ENCODE measurements around the gene TULP4.
A peak's percentile ranks its signal among the peaks of the same experiment; 100 is the strongest.

The TULP4 gene

GRCh38 chr6:158397578-158397977, 85.3 kb downstream of the TULP4 start:
- no peak overlapping the region for H3K4me3 ChIP-seq (ENCODE audit: low read depth, low read length)
- no peaks in the 10 kb centered on the region for H3K9me3 ChIP-seq (ENCODE audit: control insufficient read depth, insufficient read depth, low read depth, low read length)
- no peaks in the 10 kb centered on the region; a peak in 1 of 3 replicates for H3K36me3 ChIP-seq (ENCODE audit: control insufficient read depth in 2 of 2, insufficient read depth in 1 of 2, low read length in 2 of 2)
- no peak overlapping the region for H3K27ac ChIP-seq (ENCODE audit: extremely low read depth, low read depth, low read length)
- ChIA-PET POLR2A (no interaction called here), CTCF (interaction anchor here (0.6 to 1.2 kb wide), 2 partner anchors 176 to 707 kb away, joined by 3 to 4 read pairs; no protein-coding TSS in a partner anchor)
- TF ChIP-seq ZNF133 (tag by site-specific recombination; IDR thresholded peaks at IDR 0.05) (no peak), KLF7 (tag by site-specific recombination; IDR thresholded peaks at IDR 0.05; ENCODE audit: borderline replicate concordance) (no peak), PBX3 (CRISPR knock-in tag; IDR thresholded peaks at IDR 0.05) (no peak), ZNF169 (tag by site-specific recombination; IDR thresholded peaks at IDR 0.05) (no peak), ZNF488 (tag by site-specific recombination; IDR thresholded peaks at IDR 0.05) (no peak), ZNF791 (tag by site-specific recombination; IDR thresholded peaks at IDR 0.05) (no peak), ZSCAN18 (tag by site-specific recombination; IDR thresholded peaks at IDR 0.05) (no peak), ZNF521 (tag by site-specific recombination; IDR thresholded peaks at IDR 0.05) (no peak), ZNF580 (tag by site-specific recombination; IDR thresholded peaks at IDR 0.05) (no peak), ZNF670 (tag by site-specific recombination; IDR thresholded peaks at IDR 0.05; ENCODE audit: low read depth) (no peak), ZNF510 (tag by site-specific recombination; IDR thresholded peaks at IDR 0.05; ENCODE audit: insufficient replicate concordance) (no peak)
- H3K4me1 ChIP-seq (ENCODE audit: control insufficient read depth, insufficient read depth, low read length) = peaks cover 6% of the 10 kb centered on the region; the same call in 1 of the 2 replicates

- TF ChIP-seq ZNF2 (tag by site-specific recombination; IDR thresholded peaks at IDR 0.05) = no peak
- no peak for TF ChIP-seq GLIS1 (tag by site-specific recombination; IDR thresholded peaks at IDR 0.05)
- peak; percentile 57; the same call in 1 of the 2 replicates for TF ChIP-seq PRDM6 (tag by site-specific recombination; IDR thresholded peaks at IDR 0.05)
- peak; percentile 17; the same call in 1 of the 2 replicates for TF ChIP-seq EGR2 (tag by site-specific recombination; IDR thresholded peaks at IDR 0.05; ENCODE audit: low read depth)
- 0 out of 2 replicates have a peak, but pooled peaks have one; percentile 21 for TF ChIP-seq ZNF398 (tag by site-specific recombination; IDR thresholded peaks at IDR 0.05)
- peak; percentile 35; the same call in 1 of the 2 replicates for TF ChIP-seq ZFHX2 (tag by site-specific recombination; conservative IDR thresholded peaks at IDR 0.05)
- ChIA-PET POLR2A (no interaction called here), CTCF (interaction anchor here (0.6 to 1.4 kb wide), 3 partner anchors 14 to 1101 kb away, joined by 3 read pairs; no protein-coding TSS in a partner anchor)
- H3K4me3 ChIP-seq (ENCODE audit: low read depth, low read length) = no peak overlapping the region
- H3K27ac ChIP-seq (ENCODE audit: extremely low read depth, low read depth, low read length) = no peak overlapping the region
- no peaks in the 10 kb centered on the region; a peak in 1 of 3 replicates for H3K36me3 ChIP-seq (ENCODE audit: control insufficient read depth in 2 of 2, insufficient read depth in 1 of 2, low read length in 2 of 2)
- no peaks in the 10 kb centered on the region for H3K9me3 ChIP-seq (ENCODE audit: control insufficient read depth, insufficient read depth, low read depth, low read length)
- peaks cover 6% of the 10 kb centered on the region; the same call in 1 of the 2 replicates for H3K4me1 ChIP-seq (ENCODE audit: control insufficient read depth, insufficient read depth, low read length)
Measured at GRCh38 chr6:158398252-158399024, 86.2 kb downstream of the TULP4 start.

Measured in HEK293 (cell line).